ENCODE data around the gene PCSK4.

GRCh38 chr19:1514986-1515721, 25.0 kb upstream of the PCSK4 start:
- TF ChIP-seq POLR2AphosphoS5 (IDR thresholded peaks at IDR 0.05; ENCODE audit: insufficient read depth, low read depth, low read length) (no peak), CTCF (IDR thresholded peaks at IDR 0.05; ENCODE audit: extremely low read depth in 1 of 2, insufficient read depth in 1 of 2, low read depth in 1 of 2, low read length in 2 of 2) (no peak), MYC (IDR thresholded peaks at IDR 0.05; ENCODE audit: low read depth, low read length) (no peak), POLR2A (IDR thresholded peaks at IDR 0.05; ENCODE audit: low read depth, low read length) (no peak), EZH2 (IDR thresholded peaks at IDR 0.05; ENCODE audit: borderline replicate concordance, low read depth, low read length, severe bottlenecking) (no peak), GATA2 (IDR thresholded peaks at IDR 0.05; ENCODE audit: insufficient read depth, insufficient read length, low read depth, low read length) (no peak), JUN (IDR thresholded peaks at IDR 0.05; ENCODE audit: borderline replicate concordance, insufficient read depth, insufficient read length, low read depth) (no peak), MAX (IDR thresholded peaks at IDR 0.05; ENCODE audit: insufficient read depth, insufficient read length) (no peak), FOS (IDR thresholded peaks at IDR 0.05; ENCODE audit: borderline replicate concordance, insufficient read depth, low read length) (no peak)

Data from endothelial cell of umbilical vein (primary cell).